ENCODE data around the gene CTNNA3.

CTNNA3 gene

GRCh38 chr10:66214721-66215404 is 1481.1 kb downstream of the CTNNA3 start:
- DNase-seq (ENCODE audit: low read depth) = no peak

- DNase-seq (ENCODE audit: low read depth) = no peak
These were observed 1487.0 kb downstream of the CTNNA3 start for GRCh38 chr10:66209025-66209424.

- DNase-seq (ENCODE audit: low read depth) = no peak
These were observed 1491.2 kb downstream of the CTNNA3 start for GRCh38 chr10:66204838-66205237.

GRCh38 chr10:66202101-66202500 is 1493.9 kb downstream of the CTNNA3 start:
- DNase-seq (ENCODE audit: low read depth) = no peak

GRCh38 chr10:66192162-66192831 is 1503.7 kb downstream of the CTNNA3 start:
- no peak for DNase-seq (ENCODE audit: low read depth)

GRCh38 chr10:66190413-66190812 is 1505.6 kb downstream of the CTNNA3 start:
- no peak for DNase-seq (ENCODE audit: low read depth)

- no peak for DNase-seq (ENCODE audit: low read depth)
These were observed 1506.7 kb downstream of the CTNNA3 start for GRCh38 chr10:66189271-66189670.

- DNase-seq (ENCODE audit: low read depth) = no peak
These were observed 1508.8 kb downstream of the CTNNA3 start for GRCh38 chr10:66187053-66187733.

GRCh38 chr10:66183028-66183427 is 1513.0 kb downstream of the CTNNA3 start:
- no peak for DNase-seq (ENCODE audit: low read depth)

GRCh38 chr10:66180581-66181318 is 1515.2 kb downstream of the CTNNA3 start:
- DNase-seq (ENCODE audit: low read depth) = no peak

- no peak for DNase-seq (ENCODE audit: low read depth)
These were observed 1516.0 kb downstream of the CTNNA3 start for GRCh38 chr10:66180021-66180420.

GRCh38 chr10:66176772-66177171 is 1519.2 kb downstream of the CTNNA3 start:
- no peak for DNase-seq (ENCODE audit: low read depth)

GRCh38 chr10:66167816-66168215 is 1528.2 kb downstream of the CTNNA3 start:
- DNase-seq (ENCODE audit: low read depth) = no peak

- no peak for DNase-seq (ENCODE audit: low read depth)
These were observed 1533.3 kb downstream of the CTNNA3 start for GRCh38 chr10:66162560-66163143.

- DNase-seq (ENCODE audit: low read depth) = no peak
These were observed 1544.6 kb downstream of the CTNNA3 start for GRCh38 chr10:66151346-66151745.

- DNase-seq (ENCODE audit: low read depth) = no peak
These were observed 1547.7 kb downstream of the CTNNA3 start for GRCh38 chr10:66148312-66148711.

- no peak for DNase-seq (ENCODE audit: low read depth)
These were observed 1552.0 kb downstream of the CTNNA3 start for GRCh38 chr10:66144016-66144415.

- no peak for DNase-seq (ENCODE audit: low read depth)
These were observed 1593.2 kb downstream of the CTNNA3 start for GRCh38 chr10:66102756-66103155.

GRCh38 chr10:66098595-66099480 is 1597.2 kb downstream of the CTNNA3 start:
- DNase-seq (ENCODE audit: low read depth) = no peak

GRCh38 chr10:66095610-66096009 is 1600.4 kb downstream of the CTNNA3 start:
- DNase-seq (ENCODE audit: low read depth) = no peak

GRCh38 chr10:66085906-66086305 is 1610.1 kb downstream of the CTNNA3 start:
- no peak for DNase-seq (ENCODE audit: low read depth)
